EL (cell line): ENCODE data around the gene SH3BP5L.

Source experiments
- DNase-seq: peaks from one replicate; pipeline ENCODE4 v3.0.0-alpha.2; 2016

Gene SH3BP5L

DNA sequence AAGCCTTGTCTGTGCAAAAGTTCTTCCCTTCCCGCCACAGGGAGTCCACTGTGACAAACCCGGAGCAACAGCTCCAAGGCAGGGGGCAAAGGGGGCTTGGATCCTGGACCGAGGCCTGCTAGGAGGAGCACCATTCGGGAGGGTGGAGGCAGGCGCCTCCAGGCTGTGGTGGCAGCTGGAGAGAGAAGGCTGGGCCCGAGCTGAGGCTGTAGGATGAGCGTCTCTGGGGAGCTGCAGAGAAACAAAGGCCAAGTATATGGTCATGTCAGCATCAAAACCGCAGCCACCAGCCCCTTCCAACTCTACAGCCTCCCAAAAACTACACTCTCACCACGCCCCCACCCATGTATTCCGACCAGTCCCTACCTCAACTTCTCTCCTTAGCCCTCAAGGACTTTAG, 579 bp downstream of the SH3BP5L start:
- DNase-seq: no peak

DNA sequence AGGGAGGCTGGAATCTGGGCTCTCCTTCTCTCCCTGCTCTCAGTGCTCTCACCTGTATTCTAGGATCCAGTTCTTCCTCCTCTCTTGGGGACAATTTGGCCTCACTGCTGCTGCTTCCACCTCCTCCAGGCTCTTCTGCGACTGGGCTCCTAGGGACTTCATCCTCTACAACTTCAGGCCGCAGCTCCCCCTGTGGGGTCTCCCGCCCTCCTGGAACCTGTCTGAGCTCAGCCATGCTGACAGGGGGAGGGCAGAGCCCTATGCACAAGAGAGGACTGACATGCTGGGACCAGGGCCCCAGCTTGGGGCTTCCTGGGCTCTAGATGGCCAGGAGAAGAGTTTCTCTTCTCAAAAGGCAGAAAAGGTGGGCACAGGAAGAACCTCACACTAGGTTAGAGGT, 1.0 kb downstream of the SH3BP5L start:
- DNase-seq: no peak

DNA sequence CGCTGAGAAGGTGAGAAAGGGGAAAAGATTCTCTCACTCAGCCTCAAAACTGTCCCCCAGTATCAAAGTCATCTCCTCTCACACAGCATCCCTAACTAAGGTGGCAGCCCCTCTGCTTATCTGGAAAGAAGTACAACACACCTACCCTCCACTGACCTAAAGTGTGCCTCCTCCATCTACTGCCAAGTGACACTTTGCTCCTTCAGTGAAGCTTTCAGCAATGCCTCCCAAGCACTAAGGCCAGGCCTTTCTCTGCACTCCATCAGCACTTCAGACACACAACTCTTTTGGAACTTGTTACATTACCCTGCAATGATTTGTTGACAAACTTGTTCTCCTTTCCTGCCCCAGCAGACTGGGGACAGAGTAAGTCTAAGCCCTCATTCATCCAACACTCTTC, 1.4 kb downstream of the SH3BP5L start:
- DNase-seq: no peak

DNA sequence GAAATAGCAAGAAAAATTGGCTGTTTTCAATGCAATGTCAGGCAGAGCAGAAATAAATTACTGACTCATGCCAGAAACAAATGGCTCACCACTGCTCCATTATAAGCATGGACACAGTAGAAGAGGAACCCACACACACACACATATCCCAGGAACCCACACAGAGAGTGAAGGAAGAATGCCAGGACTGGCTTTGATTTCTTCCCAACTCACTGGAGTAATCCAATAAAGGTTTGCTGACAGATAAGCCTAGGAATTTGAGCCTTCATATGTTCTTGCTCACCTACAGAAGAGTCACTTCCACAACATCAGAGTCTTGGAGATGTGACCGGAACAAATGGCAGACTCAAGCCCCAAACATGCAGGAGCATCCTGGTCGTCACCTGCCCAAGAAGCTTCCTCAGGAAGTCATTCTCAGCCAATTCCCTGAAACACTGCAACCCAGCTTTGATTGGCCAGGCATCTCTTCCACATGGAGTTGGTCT, 2.2 kb downstream of the SH3BP5L start:
- DNase-seq: peak; percentile 83

- DNase-seq: no peak
Measured at GRCh38 chr1:248822148-248823032, 3.3 kb downstream of the SH3BP5L start.

DNA sequence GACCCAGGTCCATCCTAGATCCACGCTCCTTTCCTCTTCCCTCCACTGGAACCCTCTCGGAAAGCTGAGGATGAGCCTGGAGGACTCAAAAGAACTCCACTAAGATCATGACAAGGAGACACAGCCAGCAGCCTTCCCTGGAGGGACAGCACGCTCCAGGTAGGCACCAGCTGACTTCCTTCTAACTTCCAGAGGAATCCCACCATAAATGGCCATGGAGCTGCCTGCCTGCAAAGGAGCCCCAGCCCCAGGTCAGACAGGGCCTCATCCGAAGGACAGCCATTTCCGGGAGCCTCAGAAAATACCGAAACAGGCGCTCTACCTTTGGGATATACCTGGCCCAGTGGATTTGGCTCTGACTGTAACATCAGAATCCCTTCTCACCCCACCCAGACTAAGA, 4.1 kb downstream of the SH3BP5L start:
- no peak for DNase-seq

GRCh38 chr1:248821101-248821500, 4.6 kb downstream of the SH3BP5L start:
- DNase-seq: peak; percentile 97

GRCh38 chr1:248820041-248820585, 5.6 kb downstream of the SH3BP5L start:
- DNase-seq: no peak

- DNase-seq: no peak
Measured at GRCh38 chr1:248818505-248819374, 7.0 kb downstream of the SH3BP5L start.

- no peak for DNase-seq
Measured at GRCh38 chr1:248817065-248817464, 8.7 kb downstream of the SH3BP5L start.

DNA sequence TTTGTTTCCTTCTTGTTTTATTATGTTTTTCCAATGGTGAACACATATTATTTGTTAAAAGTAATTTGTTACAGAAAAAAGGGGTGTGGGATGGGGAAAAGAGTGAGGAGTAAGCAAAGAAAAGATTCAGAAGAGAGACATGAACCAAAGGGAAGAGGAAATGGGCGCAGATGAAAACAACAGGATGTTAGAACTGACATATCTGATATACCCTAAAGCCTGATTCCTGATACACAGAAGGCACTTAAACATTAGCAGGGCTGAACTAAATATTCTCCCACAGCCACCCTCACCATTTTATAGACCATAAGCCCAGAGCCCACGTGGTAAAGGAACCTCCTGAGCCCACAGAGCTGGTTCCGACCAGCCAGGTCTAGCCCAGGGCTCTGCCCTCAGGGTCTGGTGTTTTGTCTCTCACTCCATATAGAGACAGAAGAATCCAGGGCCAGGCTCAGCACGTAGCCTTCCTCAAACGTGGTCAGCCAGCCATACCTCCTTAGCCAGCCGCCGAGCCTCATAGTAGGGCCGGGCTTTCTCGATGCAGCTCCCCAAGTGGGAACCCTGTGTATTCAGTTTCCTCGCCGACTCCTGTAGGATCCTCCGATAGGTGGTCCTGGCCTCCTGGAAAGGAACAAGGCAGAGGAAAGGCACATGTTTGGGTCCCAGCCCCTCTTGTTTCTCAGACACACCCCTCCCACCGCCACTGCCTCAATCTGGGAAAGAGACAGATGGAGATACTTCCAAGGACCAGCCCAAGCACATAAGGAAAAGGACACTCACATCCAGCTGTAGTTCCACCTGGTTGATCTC, 9.5 kb downstream of the SH3BP5L start:
- DNase-seq: no peak

- DNase-seq: no peak
Measured at GRCh38 chr1:248815407-248816034, 10.2 kb downstream of the SH3BP5L start.

DNA sequence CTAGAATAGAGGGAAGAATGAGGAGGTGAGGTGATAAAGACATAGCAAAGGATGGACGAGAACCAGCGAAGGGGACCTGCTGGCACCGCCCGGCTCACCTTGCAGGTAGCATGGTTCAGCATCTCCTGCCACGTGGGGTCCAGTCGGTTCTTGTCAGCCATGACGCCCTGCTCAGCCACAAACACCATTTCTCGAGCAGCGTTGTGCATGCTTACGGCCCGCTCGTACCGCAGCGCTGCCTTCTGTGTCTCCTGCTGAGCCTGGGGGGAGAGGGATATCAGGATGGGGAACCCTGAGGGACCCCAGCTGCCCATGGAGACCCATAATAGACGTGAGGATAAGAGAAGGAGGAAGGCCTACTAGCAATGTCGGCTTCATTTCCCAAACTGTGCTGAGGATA, 11.4 kb downstream of the SH3BP5L start:
- no peak for DNase-seq

DNA sequence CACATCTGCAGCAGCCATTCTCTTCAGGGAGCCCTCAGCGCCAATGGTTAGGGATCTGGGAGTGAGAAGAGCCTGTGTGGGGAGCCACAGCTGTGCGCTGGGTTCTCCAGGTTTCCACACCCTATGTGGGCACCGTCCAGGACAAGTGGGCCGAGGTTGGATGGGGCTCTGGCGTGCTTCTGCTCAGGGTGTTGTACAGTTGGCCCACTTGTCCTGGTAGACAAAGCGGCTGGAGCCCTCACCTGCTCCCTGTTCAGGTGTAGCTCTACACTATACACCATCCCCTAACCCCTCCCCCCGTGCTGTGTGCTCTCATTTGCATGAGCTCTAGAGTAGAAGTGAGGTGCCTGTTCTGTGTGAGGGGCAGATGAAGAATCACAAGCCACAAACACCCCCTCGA, 12.2 kb downstream of the SH3BP5L start:
- no peak for DNase-seq

DNA sequence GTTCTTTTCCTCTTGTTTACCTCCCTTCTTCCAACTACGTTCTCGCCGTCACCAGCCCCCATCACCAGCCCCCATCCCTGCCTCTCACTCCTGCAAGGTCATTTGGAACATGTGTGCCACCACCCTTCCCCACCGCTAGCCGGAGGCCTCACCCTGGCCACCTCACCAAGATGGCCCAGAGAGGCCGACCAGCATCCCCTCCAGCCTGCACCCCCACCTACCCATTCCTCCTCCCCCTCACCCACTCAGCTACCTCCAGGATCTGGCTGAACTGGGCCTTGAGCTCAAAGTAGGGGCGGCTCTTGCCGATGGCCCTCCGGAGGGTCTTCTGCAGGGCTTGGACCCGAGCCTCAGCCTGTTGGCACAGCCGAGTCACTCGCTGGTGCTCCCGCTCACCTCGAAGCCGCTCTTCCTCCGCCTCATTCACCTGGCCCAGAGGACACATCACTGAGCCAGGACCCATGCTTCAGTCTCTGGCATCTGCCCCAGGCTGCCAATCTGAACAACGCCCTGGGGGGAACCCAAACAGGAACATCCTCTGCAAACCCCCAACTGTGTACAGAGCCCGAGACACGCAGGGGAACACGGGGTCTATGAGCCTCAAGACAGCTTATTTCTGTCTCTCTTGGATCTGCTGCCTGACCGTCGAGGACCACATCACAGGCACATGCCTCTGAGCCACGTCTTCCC, 12.8 kb downstream of the SH3BP5L start:
- no peak for DNase-seq

- no peak for DNase-seq
Measured at GRCh38 chr1:248811514-248812490, 13.9 kb downstream of the SH3BP5L start.

- peak; percentile 67 for DNase-seq
Measured at GRCh38 chr1:248810727-248811513, 14.8 kb downstream of the SH3BP5L start.

DNA sequence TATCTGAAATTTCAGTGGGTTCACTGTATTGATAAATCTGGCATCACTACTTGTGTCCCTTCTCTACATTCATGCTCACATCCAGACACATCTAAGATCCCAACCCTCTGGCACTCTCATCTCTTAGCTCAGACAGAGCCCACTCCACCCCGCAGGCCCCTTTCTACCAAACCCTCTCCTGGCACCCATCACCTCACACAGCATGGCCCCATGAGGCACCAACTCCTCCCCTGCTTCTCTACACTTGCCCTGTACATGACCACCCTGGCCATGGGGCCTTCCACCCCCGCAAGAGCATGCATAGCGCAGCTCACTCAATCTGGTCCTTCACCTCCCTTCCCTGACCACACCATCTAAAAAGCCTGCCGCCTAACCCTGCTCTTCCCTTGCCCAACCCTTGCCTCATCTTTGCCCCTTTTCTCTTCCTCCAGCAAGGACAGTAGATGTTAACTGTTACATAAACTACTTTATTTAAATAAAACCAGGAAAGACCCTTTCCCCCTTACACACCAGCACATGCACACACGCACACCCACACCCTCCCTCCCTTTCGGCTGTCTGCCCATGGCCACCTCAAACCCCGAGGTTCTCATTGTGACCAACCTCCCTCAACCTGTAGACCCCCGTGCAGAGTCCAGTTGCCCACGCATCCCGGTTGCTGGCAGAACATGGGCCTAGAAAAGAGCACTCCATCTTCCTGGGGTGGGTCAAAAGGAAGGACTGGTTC, 15.6 kb downstream of the SH3BP5L start:
- DNase-seq: no peak

GRCh38 chr1:248808876-248809275, 16.8 kb downstream of the SH3BP5L start:
- DNase-seq: no peak
